Stimulated activated effector memory CD8-positive, alpha-beta T cell treated with anti-CD3 and anti-CD28 coated beads, Interleukin-12 subunit alpha, Interleukin-12 subunit beta, amount 100 ng/mL, for 72 hours (primary cell): ENCODE data around the gene KCNH4.

Experiments used
- ATAC-seq: fragments of 150-1000 bp; cut with Tn5 transposase; 2 replicates; pipeline ENCODE4 v1.10.0; 2021
- DNase-seq, 2 donors: peaks; one replicate each; pipeline ENCODE4 v3.0.0; 2021 to 2022; ENCODE audit warnings: low spot score in 2 of 2
- H3K27ac Mint-ChIP-seq: one replicate; pipeline ENCODE4 v1.8.0; 2022; ENCODE audit warnings: mild to moderate bottlenecking, mixed read lengths
- H3K36me3 Mint-ChIP-seq: one replicate; pipeline ENCODE4 v1.8.0; 2022; ENCODE audit warnings: mild to moderate bottlenecking, mixed read lengths
- H3K4me1 Mint-ChIP-seq: one replicate; pipeline ENCODE4 v1.8.0; 2022; ENCODE audit warnings: mixed read lengths
- H3K4me3 Mint-ChIP-seq: one replicate; pipeline ENCODE4 v1.8.0; 2022; ENCODE audit warnings: mild to moderate bottlenecking, mixed read lengths
- H3K9me3 Mint-ChIP-seq: one replicate; pipeline ENCODE4 v1.8.0; 2022; ENCODE audit warnings: mixed read lengths

KCNH4 gene

GRCh38 chr17:42112552-42113176 is 68.3 kb downstream of the KCNH4 start, which contains the start of gene DHX58:
Gene DHX58 (minus strand): TSS chr17:42112714. CDS start chr17:42111892, 822 bp downstream.
- Mint-ChIP-seq H3K4me3 (peak within 1 kb of the TSS; percentile 82), H3K36me3 (peaks cover 32% of the 10 kb centered on the region), H3K9me3 (no peaks in the 10 kb centered on the region), H3K27ac (peak within 1 kb of the TSS; percentile 96), H3K4me1 (peaks cover 59% of the 10 kb centered on the region)
- peak; percentile 49 to 84 for DNase-seq
- ATAC-seq, result peak; percentile 88

- Mint-ChIP-seq H3K4me3 (peak overlapping the region; percentile 82), H3K36me3 (peaks cover 27% of the 10 kb centered on the region), H3K27ac (peak overlapping the region; percentile 96), H3K9me3 (no peaks in the 10 kb centered on the region), H3K4me1 (peaks cover 53% of the 10 kb centered on the region)
- ATAC-seq (peak; percentile 7), DNase-seq (peak in 1 of 2 donors; percentile 70)
These were observed 68.9 kb downstream of the KCNH4 start for GRCh38 chr17:42111871-42112551.

GRCh38 chr17:42111265-42111636 is 69.7 kb downstream of the KCNH4 start:
- no peak for DNase-seq
- no peak for ATAC-seq
- H3K36me3 Mint-ChIP-seq, result peaks cover 23% of the 10 kb centered on the region
- H3K4me1 Mint-ChIP-seq, result peaks cover 48% of the 10 kb centered on the region
- peak overlapping the region; percentile 96 for H3K27ac Mint-ChIP-seq
- peak overlapping the region; percentile 82 for H3K4me3 Mint-ChIP-seq
- H3K9me3 Mint-ChIP-seq, result no peaks in the 10 kb centered on the region

- ATAC-seq (no peak), DNase-seq (no peak)
- H3K4me3 Mint-ChIP-seq, result peak overlapping the region; percentile 82
- peak overlapping the region; percentile 96 for H3K27ac Mint-ChIP-seq
- no peaks in the 10 kb centered on the region for H3K9me3 Mint-ChIP-seq
- H3K4me1 Mint-ChIP-seq, result peaks cover 42% of the 10 kb centered on the region
- H3K36me3 Mint-ChIP-seq, result peaks cover 22% of the 10 kb centered on the region
These were observed 70.4 kb downstream of the KCNH4 start for GRCh38 chr17:42110301-42111264.

GRCh38 chr17:42109086-42109485 is 71.9 kb downstream of the KCNH4 start:
- ATAC-seq (no peak), DNase-seq (no peak)
- peaks cover 10% of the 10 kb centered on the region for H3K36me3 Mint-ChIP-seq
- H3K4me1 Mint-ChIP-seq, result peaks cover 40% of the 10 kb centered on the region
- no peak overlapping the region for H3K27ac Mint-ChIP-seq
- no peaks in the 10 kb centered on the region for H3K9me3 Mint-ChIP-seq
- no peak overlapping the region for H3K4me3 Mint-ChIP-seq

GRCh38 chr17:42107597-42108576 is 73.1 kb downstream of the KCNH4 start:
- peaks cover 39% of the 10 kb centered on the region for H3K4me1 Mint-ChIP-seq
- ATAC-seq, result peak; percentile 85
- H3K27ac Mint-ChIP-seq, result peak overlapping the region; percentile 52
- peak; percentile 83 to 93 for DNase-seq
- H3K4me3 Mint-ChIP-seq, result peak overlapping the region; percentile 33
- H3K36me3 Mint-ChIP-seq, result peaks cover 10% of the 10 kb centered on the region
- no peaks in the 10 kb centered on the region for H3K9me3 Mint-ChIP-seq

GRCh38 chr17:42107124-42107523 is 73.8 kb downstream of the KCNH4 start:
- Mint-ChIP-seq H3K27ac (no peak overlapping the region), H3K36me3 (peaks cover 10% of the 10 kb centered on the region), H3K4me1 (peaks cover 32% of the 10 kb centered on the region), H3K4me3 (peak overlapping the region; percentile 33), H3K9me3 (no peaks in the 10 kb centered on the region)
- DNase-seq, result no peak
- no peak for ATAC-seq
